H1 (cell line): ENCODE results near the gene GGA3.

Experiments
- CEBPB ChIP-seq: IDR thresholded peaks from 2 replicates; pipeline ENCODE4 v1.6.1; 2012; ENCODE audit warnings: low read depth, low read length
- GABPA ChIP-seq: IDR thresholded peaks from 2 replicates; pipeline ENCODE4 v1.6.1; 2011; ENCODE audit warnings: mild to moderate bottlenecking, low read length, moderate library complexity, borderline replicate concordance; ENCODE audit not compliant: insufficient read depth
- POLR2AphosphoS5 ChIP-seq: IDR thresholded peaks from 2 replicates; pipeline ENCODE4 v1.6.1; 2011; ENCODE audit warnings: low read depth, low read length
- RFX5 ChIP-seq: IDR thresholded peaks from 2 replicates; pipeline ENCODE4 v1.6.1; 2011; ENCODE audit warnings: low read depth, low read length, improper control_type of control experiment, borderline replicate concordance
- SIN3A ChIP-seq, 2 experiments: IDR thresholded peaks in 1 of 2; conservative IDR thresholded peaks in 1 of 2; 2 replicates each; pipeline ENCODE4 v1.6.1; 2011 to 2012; ENCODE audit warnings: low read length in 2 of 2, improper control_type of control experiment in 1 of 2, low read depth in 1 of 2, mild to moderate bottlenecking in 1 of 2
- TF ChIP-seq, protein P1 (sequence below): IDR thresholded peaks from 2 replicates; pipeline ENCODE4 v1.6.1; 2011; ENCODE audit warnings: low read length, improper control_type of control experiment
- TF ChIP-seq, protein P2 (sequence below), 3 experiments: IDR thresholded peaks; 1 replicate in 2 of 3; 2 replicates in 1 of 3; pipeline versions ENCODE4 v1.5.1 to v1.6.1; 2011; ENCODE audit warnings: low read length in 3 of 3, mild to moderate bottlenecking in 3 of 3, inconsistent platforms in 2 of 3, low read depth in 1 of 3, moderate library complexity in 1 of 3; ENCODE audit not compliant: insufficient read depth in 1 of 3; ENCODE audit errors: control extremely low read depth in 1 of 3

DNA sequence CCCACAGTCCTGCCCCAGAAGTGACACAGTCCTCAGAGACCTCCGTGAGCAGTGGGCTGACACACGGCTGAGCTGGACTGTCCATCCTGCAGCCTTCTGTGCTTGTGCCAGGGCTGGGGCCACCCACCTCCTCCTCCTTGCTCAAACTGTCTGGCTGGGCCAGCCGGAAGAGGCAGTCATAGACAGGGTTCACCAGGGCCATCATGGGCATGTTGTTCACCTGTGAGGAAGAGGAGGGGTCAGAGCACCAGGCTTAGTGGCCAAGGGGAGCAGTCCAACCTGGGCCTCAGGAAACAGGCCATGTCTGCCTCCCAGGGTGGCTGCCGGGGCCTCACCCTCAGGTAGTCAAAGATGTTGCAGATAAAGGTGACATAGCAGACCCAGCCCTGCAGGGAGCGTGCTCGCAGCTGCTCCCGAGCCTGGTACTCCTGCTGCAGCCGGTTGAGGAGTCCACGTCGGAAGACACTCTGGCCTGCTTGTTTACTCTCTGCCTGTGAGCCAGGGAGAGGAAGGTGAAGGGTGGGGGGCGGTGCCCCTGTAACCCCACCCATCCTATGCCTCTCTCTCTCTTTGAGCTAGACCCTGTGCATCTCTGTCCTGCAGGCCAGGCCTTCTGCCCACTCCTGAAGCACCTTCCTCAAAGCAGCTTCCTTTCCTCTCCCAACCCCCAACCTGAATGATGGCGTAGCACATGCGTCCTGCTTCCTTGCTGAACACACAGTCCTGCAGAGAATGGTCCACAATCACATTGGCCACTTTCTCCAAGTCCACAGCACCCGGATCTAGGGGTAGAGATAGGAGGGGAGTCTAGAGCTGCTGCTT is 6.2 kb upstream of the GGA3 start:
- TF ChIP-seq SIN3A (conservative IDR thresholded peaks at IDR 0.05 in 1 of 2, IDR thresholded peaks at IDR 0.05 in 1 of 2; ENCODE audit: low read depth in 1 of 2, low read length in 2 of 2) (no peak), POLR2AphosphoS5 (peak; percentile 62; the same call in 1 of the 2 replicates), RFX5 (no peak), CEBPB (no peak), GABPA (no peak)
- TF ChIP-seq, protein P1, sequence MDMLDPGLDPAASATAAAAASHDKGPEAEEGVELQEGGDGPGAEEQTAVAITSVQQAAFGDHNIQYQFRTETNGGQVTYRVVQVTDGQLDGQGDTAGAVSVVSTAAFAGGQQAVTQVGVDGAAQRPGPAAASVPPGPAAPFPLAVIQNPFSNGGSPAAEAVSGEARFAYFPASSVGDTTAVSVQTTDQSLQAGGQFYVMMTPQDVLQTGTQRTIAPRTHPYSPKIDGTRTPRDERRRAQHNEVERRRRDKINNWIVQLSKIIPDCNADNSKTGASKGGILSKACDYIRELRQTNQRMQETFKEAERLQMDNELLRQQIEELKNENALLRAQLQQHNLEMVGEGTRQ: no peak
- TF ChIP-seq, protein P2, sequence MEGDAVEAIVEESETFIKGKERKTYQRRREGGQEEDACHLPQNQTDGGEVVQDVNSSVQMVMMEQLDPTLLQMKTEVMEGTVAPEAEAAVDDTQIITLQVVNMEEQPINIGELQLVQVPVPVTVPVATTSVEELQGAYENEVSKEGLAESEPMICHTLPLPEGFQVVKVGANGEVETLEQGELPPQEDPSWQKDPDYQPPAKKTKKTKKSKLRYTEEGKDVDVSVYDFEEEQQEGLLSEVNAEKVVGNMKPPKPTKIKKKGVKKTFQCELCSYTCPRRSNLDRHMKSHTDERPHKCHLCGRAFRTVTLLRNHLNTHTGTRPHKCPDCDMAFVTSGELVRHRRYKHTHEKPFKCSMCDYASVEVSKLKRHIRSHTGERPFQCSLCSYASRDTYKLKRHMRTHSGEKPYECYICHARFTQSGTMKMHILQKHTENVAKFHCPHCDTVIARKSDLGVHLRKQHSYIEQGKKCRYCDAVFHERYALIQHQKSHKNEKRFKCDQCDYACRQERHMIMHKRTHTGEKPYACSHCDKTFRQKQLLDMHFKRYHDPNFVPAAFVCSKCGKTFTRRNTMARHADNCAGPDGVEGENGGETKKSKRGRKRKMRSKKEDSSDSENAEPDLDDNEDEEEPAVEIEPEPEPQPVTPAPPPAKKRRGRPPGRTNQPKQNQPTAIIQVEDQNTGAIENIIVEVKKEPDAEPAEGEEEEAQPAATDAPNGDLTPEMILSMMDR (IDR thresholded peaks at IDR 0.05; ENCODE audit: control extremely low read depth in 1 of 3, insufficient read depth in 1 of 3, low read depth in 1 of 3, low read length in 3 of 3): peak; percentile 65 to 76 (median 67)
